PFSK-1 (cell line): ENCODE measurements around the gene FAM241A.

ENCODE experiments used
- POLR2AphosphoS5 ChIP-seq: IDR thresholded peaks from 2 replicates; pipeline ENCODE4 v1.6.1; 2012; ENCODE audit warnings: low read depth, mild to moderate bottlenecking, control low read depth, low read length, moderate library complexity
- TF ChIP-seq, protein P1 (sequence below), 2 experiments: IDR thresholded peaks; 2 replicates each; pipeline versions ENCODE4 v1.6.1 to v1.8.0; 2011 to 2012; ENCODE audit warnings: low read depth in 2 of 2, low read length in 2 of 2, control low read depth in 1 of 2, inconsistent platforms in 1 of 2, mild to moderate bottlenecking in 1 of 2, moderate library complexity in 1 of 2; ENCODE audit not compliant: insufficient read depth in 1 of 2

DNA sequence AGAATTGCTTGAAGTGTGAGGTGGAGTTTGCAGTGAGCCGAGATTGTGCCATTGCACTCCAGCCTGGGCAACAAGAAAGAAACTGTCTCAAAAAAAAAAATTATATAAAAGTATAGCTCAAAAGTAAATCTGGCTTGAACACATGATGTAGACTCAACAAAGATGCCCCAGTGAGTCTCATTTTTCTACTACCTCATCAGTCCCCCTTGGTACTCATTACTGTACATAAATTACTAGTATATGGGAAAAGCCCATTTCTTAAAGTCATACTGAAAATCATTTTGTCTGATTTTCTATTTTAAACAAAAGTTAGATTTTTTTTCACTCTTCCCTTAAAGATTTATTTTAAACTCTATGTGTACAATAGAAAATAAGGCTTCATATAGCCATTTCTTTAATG, 39.2 kb downstream of the FAM241A start:
- no peak for TF ChIP-seq POLR2AphosphoS5
- TF ChIP-seq, protein P1, sequence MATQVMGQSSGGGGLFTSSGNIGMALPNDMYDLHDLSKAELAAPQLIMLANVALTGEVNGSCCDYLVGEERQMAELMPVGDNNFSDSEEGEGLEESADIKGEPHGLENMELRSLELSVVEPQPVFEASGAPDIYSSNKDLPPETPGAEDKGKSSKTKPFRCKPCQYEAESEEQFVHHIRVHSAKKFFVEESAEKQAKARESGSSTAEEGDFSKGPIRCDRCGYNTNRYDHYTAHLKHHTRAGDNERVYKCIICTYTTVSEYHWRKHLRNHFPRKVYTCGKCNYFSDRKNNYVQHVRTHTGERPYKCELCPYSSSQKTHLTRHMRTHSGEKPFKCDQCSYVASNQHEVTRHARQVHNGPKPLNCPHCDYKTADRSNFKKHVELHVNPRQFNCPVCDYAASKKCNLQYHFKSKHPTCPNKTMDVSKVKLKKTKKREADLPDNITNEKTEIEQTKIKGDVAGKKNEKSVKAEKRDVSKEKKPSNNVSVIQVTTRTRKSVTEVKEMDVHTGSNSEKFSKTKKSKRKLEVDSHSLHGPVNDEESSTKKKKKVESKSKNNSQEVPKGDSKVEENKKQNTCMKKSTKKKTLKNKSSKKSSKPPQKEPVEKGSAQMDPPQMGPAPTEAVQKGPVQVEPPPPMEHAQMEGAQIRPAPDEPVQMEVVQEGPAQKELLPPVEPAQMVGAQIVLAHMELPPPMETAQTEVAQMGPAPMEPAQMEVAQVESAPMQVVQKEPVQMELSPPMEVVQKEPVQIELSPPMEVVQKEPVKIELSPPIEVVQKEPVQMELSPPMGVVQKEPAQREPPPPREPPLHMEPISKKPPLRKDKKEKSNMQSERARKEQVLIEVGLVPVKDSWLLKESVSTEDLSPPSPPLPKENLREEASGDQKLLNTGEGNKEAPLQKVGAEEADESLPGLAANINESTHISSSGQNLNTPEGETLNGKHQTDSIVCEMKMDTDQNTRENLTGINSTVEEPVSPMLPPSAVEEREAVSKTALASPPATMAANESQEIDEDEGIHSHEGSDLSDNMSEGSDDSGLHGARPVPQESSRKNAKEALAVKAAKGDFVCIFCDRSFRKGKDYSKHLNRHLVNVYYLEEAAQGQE (IDR thresholded peaks at IDR 0.05; ENCODE audit: insufficient read depth in 1 of 2, low read depth in 2 of 2, low read length in 2 of 2): no peak
